PC-3 (cell line): Measurements from ENCODE around the gene RIN1. TPM values are rescaled to one million over a fixed set of nuclear protein-coding genes. Genes with fewer than 3 reads are reported as not detected.
A peak's percentile ranks its signal among the peaks of the same experiment; 100 is the strongest.

ENCODE experiments used
- ATAC-seq: fragments of 200-7000 bp; cut with Tn5 transposase; 2 replicates; pipeline ENCODE4 v1.9.1; 2020; ENCODE audit warnings: mild to moderate bottlenecking, moderate library complexity
- BruUV-seq: library from RNA; stranded (reverse); fragments of 400-500 nt; replicated peaks from 2 replicates; lab custom pipeline; 2021; lab: Mats Ljungman, UMichigan
- CTCF ChIA-PET: fragments of 300-600 bp; sonication (Branson Sonifier 250); formaldehyde crosslinking; loops from one replicate; lab custom pipeline; 2022; ENCODE audit warnings: antibody characterized with exemption; lab: Charles Lee
- POLR2A ChIA-PET: fragments of 300-600 bp; sonication (Branson Sonifier 250); formaldehyde crosslinking; loops from one replicate; lab custom pipeline; 2022; ENCODE audit warnings: antibody characterized with exemption; ENCODE audit not compliant: unreplicated experiment; lab: Charles Lee
- DNase-seq: peaks from one replicate; pipeline ENCODE4 v3.0.0-alpha.2; 2015
- H2AFZ ChIP-seq: fragments of 300-600 bp; sonication (generic); 2 replicates; pipeline ENCODE4 v1.6.0; 2016; ENCODE audit warnings: antibody characterized with exemption, low read length
- H3F3A ChIP-seq: fragments of 300-600 bp; sonication (generic); one replicate; pipeline ENCODE4 v1.6.0; 2017; ENCODE audit warnings: antibody characterized with exemption, low read length, control low read depth, mild to moderate bottlenecking; ENCODE audit not compliant: unreplicated experiment
- H3K27ac ChIP-seq: fragments of 300-600 bp; sonication (generic); 2 replicates; pipeline ENCODE4 v1.5.1; 2016; ENCODE audit warnings: mild to moderate bottlenecking, low read length
- H3K27me3 ChIP-seq: fragments of 300-600 bp; sonication (generic); 2 replicates; pipeline ENCODE4 v1.6.1; 2016; ENCODE audit warnings: low read length, mixed read lengths
- H3K36me3 ChIP-seq: fragments of 300-600 bp; sonication (generic); 2 replicates; pipeline ENCODE4 v1.6.1; 2016; ENCODE audit warnings: low read depth, mixed run types, low read length, mixed read lengths
- H3K4me1 ChIP-seq: fragments of 300-600 bp; sonication (generic); 2 replicates; pipeline ENCODE4 v1.5.1; 2016; ENCODE audit warnings: low read length; ENCODE audit not compliant: insufficient read depth
- H3K4me2 ChIP-seq: fragments of 300-600 bp; sonication (generic); 2 replicates; pipeline ENCODE4 v1.6.0; 2016; ENCODE audit warnings: low read length
- H3K4me3 ChIP-seq: fragments of 300-600 bp; sonication (generic); 2 replicates; pipeline ENCODE4 v1.5.1; 2016; ENCODE audit warnings: mild to moderate bottlenecking, low read length, mixed read lengths
- H3K79me2 ChIP-seq: fragments of 300-600 bp; sonication (generic); 2 replicates; pipeline ENCODE4 v1.6.1; 2017; ENCODE audit warnings: low read length, mixed read lengths
- H3K9ac ChIP-seq: fragments of 300-600 bp; sonication (generic); 2 replicates; pipeline ENCODE4 v1.6.0; 2016; ENCODE audit warnings: mild to moderate bottlenecking, low read length
- H3K9me2 ChIP-seq: fragments of 300-600 bp; sonication (generic); replicated peaks from 2 replicates; pipeline ENCODE4 v1.6.1; 2016; ENCODE audit warnings: mixed run types, low read length, mixed read lengths
- H3K9me3 ChIP-seq: fragments of 300-600 bp; sonication (generic); 2 replicates; pipeline ENCODE4 v1.6.1; 2016; ENCODE audit warnings: low read length, mixed read lengths
- H4K20me1 ChIP-seq: fragments of 300-600 bp; sonication (generic); 2 replicates; pipeline ENCODE4 v1.6.1; 2016; ENCODE audit warnings: low read length, mixed read lengths
- EZH2 ChIP-seq: fragments of 300-600 bp; sonication (generic); IDR thresholded peaks from one replicate; pipeline ENCODE4 v1.6.1; 2017; ENCODE audit warnings: antibody characterized with exemption, mild to moderate bottlenecking, low read length; ENCODE audit not compliant: unreplicated experiment
- EZH2phosphoT487 ChIP-seq: fragments of 300-600 bp; sonication (generic); IDR thresholded peaks from 2 replicates; pipeline ENCODE4 v1.6.1; 2018; ENCODE audit warnings: mild to moderate bottlenecking, antibody characterized with exemption, low read length, borderline replicate concordance
- intact Hi-C: fragments of 100-400 bp; cut with micrococcal nuclease; formaldehyde crosslinking; loops from 2 replicates; pipeline ENCODE4 v1.9.0; 2023
- total RNA-seq: library from RNA; depleted of rRNA; stranded (reverse); fragments of >200 nt; gene quantifications from 2 replicates; pipeline ENCODE4 v1.2.3, GENCODE V29; 2014
- TF ChIP-seq, protein P1 (sequence below): fragments of 300-600 bp; sonication (generic); conservative IDR thresholded peaks from 2 replicates; pipeline ENCODE4 v1.5.1; 2017; ENCODE audit warnings: antibody characterized with exemption, low read depth, mild to moderate bottlenecking, low read length

Gene RIN1
- total RNA-seq, 1 experiment from 2014 or later: 41.2 TPM

DNA sequence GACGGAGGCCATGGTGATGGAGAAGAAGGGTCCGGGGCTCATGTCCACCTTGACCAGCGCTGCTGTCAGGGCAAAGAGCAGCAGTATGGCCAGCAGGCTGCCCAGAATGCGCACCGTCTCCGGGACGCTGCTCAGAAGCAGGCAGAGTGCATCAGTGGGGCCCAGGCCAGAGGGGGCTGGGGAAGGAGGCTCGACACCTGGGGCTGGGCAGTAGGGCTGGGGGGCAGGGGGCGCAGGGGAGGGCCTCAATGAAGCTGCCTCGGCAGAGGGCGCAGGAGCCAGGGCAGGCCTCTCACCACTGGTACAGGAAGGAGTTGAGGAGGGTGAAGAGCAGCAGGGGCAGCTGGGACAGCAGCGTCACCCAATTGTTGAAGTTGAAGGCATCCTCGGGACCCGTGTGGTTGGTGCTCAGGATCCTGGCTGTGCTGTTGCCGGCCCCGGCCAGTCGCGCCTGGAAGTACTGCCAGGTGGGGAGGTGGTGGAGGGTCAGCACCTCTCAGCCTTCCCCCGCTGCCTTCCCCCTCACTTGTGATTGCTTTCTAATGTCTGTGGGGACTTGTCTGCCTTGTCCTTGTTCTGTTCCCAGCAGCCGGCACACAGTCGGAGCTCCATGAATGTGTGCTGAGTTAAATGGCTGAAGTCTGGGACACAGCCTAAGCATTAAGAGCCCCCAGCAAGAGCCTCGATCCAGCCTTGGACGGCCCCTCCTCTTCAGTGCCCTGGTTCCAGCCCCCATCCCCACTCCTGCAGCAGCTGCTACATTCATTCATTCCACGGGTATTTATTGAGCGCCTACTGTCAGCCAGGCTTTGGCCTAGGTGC is 33.0 kb upstream of the RIN1 start:
- Histone ChIP-seq H3K4me2 (peak overlapping the region; percentile 97), H2AFZ (no peak overlapping the region), H3K4me3 (peak overlapping the region; percentile 89), H3K36me3 (peaks cover 28% of the 10 kb centered on the region), H3K4me1 (peaks cover 25% of the 10 kb centered on the region), H3F3A (peaks cover 3% of the 10 kb centered on the region), H3K9ac (no peak overlapping the region), H3K27ac (no peak overlapping the region), H3K79me2 (peaks cover 32% of the 10 kb centered on the region), H3K9me3 (no peaks in the 10 kb centered on the region), H4K20me1 (no peaks in the 10 kb centered on the region), H3K9me2 (no peaks in the 10 kb centered on the region), H3K27me3 (no peaks in the 10 kb centered on the region)
- ChIA-PET POLR2A (no interaction called here), CTCF (no interaction called here)
- intact Hi-C loops: no loop called here
- no peak for DNase-seq
- BruUV-seq: no TSS peak
- TF ChIP-seq EZH2 (no peak), EZH2phosphoT487 (no peak)
- TF ChIP-seq, protein P1, sequence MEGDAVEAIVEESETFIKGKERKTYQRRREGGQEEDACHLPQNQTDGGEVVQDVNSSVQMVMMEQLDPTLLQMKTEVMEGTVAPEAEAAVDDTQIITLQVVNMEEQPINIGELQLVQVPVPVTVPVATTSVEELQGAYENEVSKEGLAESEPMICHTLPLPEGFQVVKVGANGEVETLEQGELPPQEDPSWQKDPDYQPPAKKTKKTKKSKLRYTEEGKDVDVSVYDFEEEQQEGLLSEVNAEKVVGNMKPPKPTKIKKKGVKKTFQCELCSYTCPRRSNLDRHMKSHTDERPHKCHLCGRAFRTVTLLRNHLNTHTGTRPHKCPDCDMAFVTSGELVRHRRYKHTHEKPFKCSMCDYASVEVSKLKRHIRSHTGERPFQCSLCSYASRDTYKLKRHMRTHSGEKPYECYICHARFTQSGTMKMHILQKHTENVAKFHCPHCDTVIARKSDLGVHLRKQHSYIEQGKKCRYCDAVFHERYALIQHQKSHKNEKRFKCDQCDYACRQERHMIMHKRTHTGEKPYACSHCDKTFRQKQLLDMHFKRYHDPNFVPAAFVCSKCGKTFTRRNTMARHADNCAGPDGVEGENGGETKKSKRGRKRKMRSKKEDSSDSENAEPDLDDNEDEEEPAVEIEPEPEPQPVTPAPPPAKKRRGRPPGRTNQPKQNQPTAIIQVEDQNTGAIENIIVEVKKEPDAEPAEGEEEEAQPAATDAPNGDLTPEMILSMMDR: no peak
- ATAC-seq: no peak

DNA sequence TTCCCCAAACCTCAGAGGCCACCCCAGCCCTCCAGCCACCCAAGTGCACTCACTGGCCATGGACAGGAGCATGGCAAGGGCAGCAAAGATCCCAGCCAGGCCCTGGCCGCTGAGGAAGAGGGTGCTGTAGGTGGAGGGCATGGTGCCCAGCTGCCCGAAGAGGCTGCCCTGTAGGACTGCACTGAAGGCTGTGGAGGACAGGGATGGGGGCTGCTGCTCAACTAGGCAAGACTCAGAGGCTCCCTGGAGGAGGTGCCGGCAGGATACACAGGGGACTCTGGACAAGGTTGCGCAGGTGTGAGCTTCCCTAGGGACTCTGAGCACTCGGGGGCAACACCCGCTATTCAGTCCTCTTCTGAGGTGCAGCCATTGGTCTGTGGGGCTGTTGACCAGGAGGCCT is 32.2 kb upstream of the RIN1 start:
- CTCF ChIA-PET: no interaction called here

More for the DNA sequence above, 32.2 kb upstream of the RIN1 start:
- TF ChIP-seq, protein P1: no peak
- no peak for TF ChIP-seq EZH2
- TF ChIP-seq EZH2phosphoT487: no peak
- peaks cover 32% of the 10 kb centered on the region for H3K79me2 ChIP-seq
- DNase-seq: no peak
- H3K27me3 ChIP-seq: no peaks in the 10 kb centered on the region
- no peaks in the 10 kb centered on the region for H4K20me1 ChIP-seq
- no peak overlapping the region for H3K27ac ChIP-seq
- H3K36me3 ChIP-seq: peaks cover 29% of the 10 kb centered on the region
- no peaks in the 10 kb centered on the region for H3K9me3 ChIP-seq
- no peak for ATAC-seq
- BruUV-seq: no TSS peak
- peaks cover 23% of the 10 kb centered on the region for H3K4me1 ChIP-seq
- H3F3A ChIP-seq: peaks cover 3% of the 10 kb centered on the region
- intact Hi-C loops: no loop called here
- no peak overlapping the region for H3K9ac ChIP-seq
- no peaks in the 10 kb centered on the region for H3K9me2 ChIP-seq
- no peak overlapping the region for H3K4me3 ChIP-seq
- no peak overlapping the region for H2AFZ ChIP-seq
- POLR2A ChIA-PET: interaction anchor here (0.5 kb wide), 1 partner anchor 24 kb away, joined by 4 read pairs; no protein-coding TSS in a partner anchor
- no peak overlapping the region for H3K4me2 ChIP-seq
